K562 (cell line): ENCODE results near the gene GPR152. TPM values are rescaled to one million over a fixed set of nuclear protein-coding genes. Genes with fewer than 3 reads are reported as not detected.

Experiments used
- ATAC-seq: fragments of 200-7000 bp; cut with Tn5 transposase; 3 replicates; pipeline ENCODE4 v1.9.1; 2020; ENCODE audit warnings: moderate library complexity
- BruUV-seq: library from RNA; stranded (reverse); fragments of 400-500 nt; replicated peaks from 2 replicates; lab custom pipeline; 2021; lab: Mats Ljungman, UMichigan
- CTCF ChIA-PET: fragments of 300-600 bp; formaldehyde crosslinking; extraction: SDS; loops from one replicate; lab custom pipeline; 2021; ENCODE audit warnings: low intra/inter-chr PET ratio; lab: Yijun Ruan, JAX
- POLR2A ChIA-PET: fragments of 300-600, 350-650 bp; sonication (Branson Sonifier 250); formaldehyde crosslinking; extraction: SDS; loops from one replicate; lab custom pipeline; 2021; ENCODE audit warnings: antibody characterized with exemption, inconsistent platforms; lab: Yijun Ruan, JAX
- DNase-seq, 4 experiments: peaks; one replicate each; pipeline versions ENCODE4 v3.0.0 to v3.0.0-alpha.2; 2011 to 2018; ENCODE audit warnings: low spot score in 3 of 4, mixed read lengths in 3 of 4; ENCODE audit errors: extremely low read depth in 1 of 4
- FAIRE-seq: peaks from 2 replicates; lab custom pipeline; 2011; peaks lifted over from hg19 to GRCh38; lab: Jason Lieb, UNC
- H2AFZ ChIP-seq: 2 replicates; pipeline ENCODE4 v1.6.0; 2011; ENCODE audit warnings: low read depth, low read length, control low read depth, inconsistent platforms
- H3K27ac ChIP-seq: fragments of 200-600 bp; 3 replicates; pipeline ENCODE4 v1.8.0; 2011; ENCODE audit warnings: low read depth, mild to moderate bottlenecking, control low read depth, inconsistent platforms, low read length, moderate library complexity, mixed read lengths; ENCODE audit errors: extremely low read depth
- H3K27me3 ChIP-seq, 2 experiments: fragments of 300-600 bp in 1 of 2; 2 replicates in 1 of 2; 3 replicates in 1 of 2; pipeline versions ENCODE4 v1.6.0 to v1.8.0; 2011; ENCODE audit warnings: inconsistent platforms in 2 of 2, low read length in 2 of 2, mild to moderate bottlenecking in 1 of 2, mixed read lengths in 1 of 2, moderate library complexity in 1 of 2; ENCODE audit not compliant: control insufficient read depth in 2 of 2, insufficient read depth in 2 of 2
- H3K36me3 ChIP-seq: fragments of 300-600 bp; 3 replicates; pipeline ENCODE4 v1.8.0; 2011; ENCODE audit warnings: mild to moderate bottlenecking, low read length, inconsistent platforms; ENCODE audit not compliant: control insufficient read depth, insufficient read depth
- H3K4me1 ChIP-seq, 2 experiments: fragments of 200-600 bp in 1 of 2; replicated peaks in 1 of 2; 2 replicates in 1 of 2; 3 replicates in 1 of 2; pipeline versions ENCODE4 v1.5.1 to v1.8.0; 2011; ENCODE audit warnings: inconsistent platforms in 2 of 2, low read length in 2 of 2, mild to moderate bottlenecking in 1 of 2, mixed read lengths in 1 of 2, moderate library complexity in 1 of 2; ENCODE audit not compliant: control insufficient read depth in 2 of 2, insufficient read depth in 2 of 2
- H3K4me2 ChIP-seq: 2 replicates; pipeline ENCODE4 v1.6.1; 2011; ENCODE audit warnings: low read length, control low read depth, inconsistent platforms, mixed read lengths; ENCODE audit not compliant: insufficient read depth
- H3K4me3 ChIP-seq: fragments of 200-600 bp; sonication (generic), shearing (Covaris generic); 2 replicates; pipeline ENCODE4 v1.5.1; 2016; ENCODE audit warnings: control low read depth, inconsistent platforms
- H3K79me2 ChIP-seq: fragments of 200-600 bp; 3 replicates; pipeline ENCODE4 v1.8.0; 2011; ENCODE audit warnings: low read length, inconsistent platforms; ENCODE audit not compliant: control insufficient read depth, insufficient read depth
- H3K9ac ChIP-seq, 2 experiments: 2 replicates each; pipeline versions ENCODE4 v1.6.0 to v1.6.1; 2011; ENCODE audit warnings: low read depth in 2 of 2, low read length in 2 of 2, control low read depth in 1 of 2, inconsistent platforms in 1 of 2, mild to moderate bottlenecking in 1 of 2, mixed read lengths in 1 of 2; ENCODE audit not compliant: insufficient read depth in 1 of 2
- H3K9me1 ChIP-seq: one replicate; pipeline ENCODE4 v1.6.0; 2011; ENCODE audit warnings: inconsistent platforms, mild to moderate bottlenecking, low read length, moderate library complexity; ENCODE audit not compliant: control insufficient read depth, insufficient read depth
- H3K9me3 ChIP-seq: replicated peaks from 2 replicates; pipeline ENCODE4 v1.5.1; 2011; ENCODE audit warnings: low read depth, low read length, inconsistent platforms; ENCODE audit not compliant: control insufficient read depth, insufficient read depth
- H4K20me1 ChIP-seq: replicated peaks from 2 replicates; pipeline ENCODE4 v1.6.1; 2011; ENCODE audit warnings: low read length, inconsistent platforms, mixed read lengths; ENCODE audit not compliant: control insufficient read depth, insufficient read depth
- POLR2AphosphoS5 ChIP-seq: IDR thresholded peaks from 2 replicates; pipeline ENCODE4 v1.6.1; 2011; ENCODE audit warnings: mild to moderate bottlenecking, low read depth, low read length, moderate library complexity; ENCODE audit not compliant: control insufficient read depth, insufficient read depth
- POLR2G ChIP-seq: fragments of 200-400 bp; formaldehyde crosslinking; IDR thresholded peaks from 2 replicates; pipeline ENCODE4 v1.6.1; 2017; ENCODE audit warnings: low read depth, mild to moderate bottlenecking, antibody characterized with exemption, low read length, moderate library complexity
- ZNF778 ChIP-seq: fragments of 450-650 bp; formaldehyde crosslinking; IDR thresholded peaks from 2 replicates; pipeline ENCODE4 v1.4.0; 2020; ENCODE audit warnings: mild to moderate bottlenecking, moderate library complexity
- WGBS: fragments of 100-300 bp; shearing (Covaris generic); methylation state at CpG from one replicate; pipeline ENCODE4 v1.1.6; 2016; ENCODE audit warnings: low coverage, mixed read lengths; ENCODE audit not compliant: insufficient coverage; ENCODE audit errors: missing lambda C conversion rate; 5-methylcytosine and 5-hydroxymethylcytosine counted together
- in situ Hi-C: fragments of 300-500 bp; cut with MboI; formaldehyde crosslinking; loops from 4 replicates; pipeline ENCODE4 v1.15.0; 2018; ENCODE audit warnings: inconsistent platforms, mixed read lengths
- intact Hi-C: fragments of 100-400 bp; cut with micrococcal nuclease; formaldehyde crosslinking; loops from 2 replicates; pipeline ENCODE4 v1.14.2; 2022
- polyA plus RNA-seq, 8 experiments: library from polyadenylated mRNA; depleted of rRNA in 4 of 8; stranded (reverse) in 5 of 8; unstranded in 3 of 8; fragments of >200 nt; fragmentation: Nextera tagmentation in 2 of 8; fragmentation: Illumina TruSeq in 1 of 8; extraction: Ambion mirVana in 2 of 8; extraction: Trizol in 1 of 8; gene quantifications; 2 replicates each; pipeline versions ENCODE4 v1.2.1 to v1.2.3, GENCODE V29; 2011 to 2014; ENCODE audit warnings: inconsistent platforms in 1 of 8, missing spikeins in 1 of 8
- total RNA-seq, 7 experiments: library from RNA; depleted of rRNA in 6 of 7; stranded (reverse); fragments of >200 nt in 6 of 7; fragmentation: Illumina TruSeq in 2 of 7; extraction: Trizol in 2 of 7; gene quantifications; 2 replicates each; pipeline versions ENCODE4 v1.2.1 to v1.2.3, GENCODE V29; 2011 to 2021; ENCODE audit warnings: low replicate concordance in 1 of 7

The GPR152 gene
- total and polyA plus RNA-seq, 9 of the 15 experiments (the other 6 are each of a cell fraction or from before 2014, with no cell fraction given): not detected

DNA sequence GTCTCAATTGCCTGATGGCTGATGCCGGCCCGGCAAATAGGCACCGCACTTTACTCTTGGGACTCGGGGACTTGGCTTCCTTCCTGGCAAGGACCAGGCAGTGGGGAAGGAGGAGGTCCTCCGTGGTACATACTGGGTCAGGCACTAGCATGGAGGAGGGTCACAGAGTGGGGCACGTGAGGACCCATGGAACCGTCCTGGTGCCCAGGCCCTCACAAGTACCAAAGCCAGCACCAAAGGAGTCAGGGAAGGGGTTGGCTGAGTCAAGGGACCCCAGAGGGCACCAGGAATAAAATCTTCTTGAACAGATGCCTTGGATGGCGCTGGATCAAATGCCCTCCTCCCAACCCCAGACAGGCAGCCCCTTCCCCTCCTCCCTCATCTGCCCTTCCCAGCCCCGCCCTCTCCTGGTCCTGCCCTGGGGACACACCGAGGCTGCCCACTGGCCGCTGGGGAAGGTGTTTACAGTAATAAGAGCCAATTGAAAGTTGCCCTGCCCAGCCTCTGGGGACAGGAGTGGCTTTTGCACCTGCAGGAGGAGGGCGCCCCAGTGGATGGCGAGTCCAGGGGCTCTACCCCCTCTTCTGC, 42.7 kb downstream of the GPR152 start:
- H3K27ac ChIP-seq: no peak overlapping the region

DNA sequence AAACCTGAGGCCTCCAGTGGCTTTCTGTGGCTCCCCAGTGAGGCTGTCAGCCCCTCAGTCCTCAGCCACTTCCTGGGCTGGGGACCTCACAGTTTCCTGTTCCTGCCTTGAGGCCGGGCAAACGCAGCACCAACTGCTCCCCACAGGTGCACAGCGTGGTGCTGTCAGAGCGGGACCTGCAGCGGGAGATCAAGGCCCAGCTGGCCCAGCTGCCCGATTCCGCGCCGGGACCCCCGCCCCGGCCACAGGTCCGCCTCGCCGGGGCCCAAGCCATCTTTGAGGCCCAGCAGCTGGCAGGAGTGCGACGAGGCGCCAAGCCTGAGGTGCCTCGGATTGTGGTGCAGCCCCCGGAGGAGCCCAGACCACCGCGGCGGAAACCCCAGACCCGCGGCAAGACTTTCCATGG, 43.3 kb downstream of the GPR152 start:
- no peak for FAIRE-seq
- Histone ChIP-seq H3K27ac (no peak overlapping the region), H4K20me1 (no peaks in the 10 kb centered on the region; the same call in 1 of the 2 replicates), H3K9me1 (no peaks in the 10 kb centered on the region), H3K4me2 (no peak overlapping the region), H3K4me3 (no peak overlapping the region), H3K27me3 (no peaks in the 10 kb centered on the region), H3K4me1 (peaks cover 21 to 71% of the 10 kb centered on the region in 2 experiments), H3K9ac (peak overlapping the region in 1 of 2 experiments; percentile 65; a peak in 2 of 4 replicates), H3K79me2 (no peaks in the 10 kb centered on the region), H3K9me3 (no peaks in the 10 kb centered on the region), H3K36me3 (no peaks in the 10 kb centered on the region), H2AFZ (no peak overlapping the region)
- TF ChIP-seq ZNF778: no peak
- peak; percentile 31; the same call in 1 of the 2 replicates for TF ChIP-seq POLR2G
- in situ Hi-C loops (no loop called here), intact Hi-C loops (no loop called here)
- CTCF ChIA-PET: no interaction called here
- 56% methylated on average over 12 of the region's 24 CpGs for WGBS
- POLR2A ChIA-PET: interaction anchor here (0.6 to 1.6 kb wide), 4 partner anchors 8 to 19 kb away, joined by 3 to 6 read pairs (median 4); partner anchors contain the start of gene RPS6KB2
- DNase-seq: no peak
- ATAC-seq: no peak
- BruUV-seq: no TSS peak

More for the DNA sequence above, 42.7 kb downstream of the GPR152 start:
- no peak for FAIRE-seq
- ChIA-PET POLR2A (no interaction called here), CTCF (no interaction called here)
- BruUV-seq: no TSS peak
- TF ChIP-seq POLR2G (0 out of 2 replicates have a peak, but pooled peaks have one; percentile 3), POLR2AphosphoS5 (no peak)
- no peaks in the 10 kb centered on the region for H3K9me1 ChIP-seq
- H3K4me3 ChIP-seq: no peak overlapping the region
- no peaks in the 10 kb centered on the region for H3K9me3 ChIP-seq
- in situ Hi-C loops: no loop called here
- no peaks in the 10 kb centered on the region for H3K27me3 ChIP-seq
- peak; percentile 22; the same call in 1 of the 3 replicates for ATAC-seq
- peaks cover 21 to 66% of the 10 kb centered on the region in 2 experiments for H3K4me1 ChIP-seq
- 34% methylated on average over 9 of the region's 13 CpGs for WGBS
- no peaks in the 10 kb centered on the region for H3K36me3 ChIP-seq
- H3K9ac ChIP-seq: peak overlapping the region in 1 of 2 experiments; percentile 69; a peak in 2 of 4 replicates
- H3K4me2 ChIP-seq: no peak overlapping the region
- DNase-seq: peak in 3 of 4 experiments; percentile 31 to 40 (median 31)
- no peaks in the 10 kb centered on the region; the same call in 1 of the 2 replicates for H4K20me1 ChIP-seq
- intact Hi-C loops: no loop called here
- no peak overlapping the region for H2AFZ ChIP-seq
- H3K79me2 ChIP-seq: no peaks in the 10 kb centered on the region
